ENCODE results near the gene RNF150.

The RNF150 gene

GRCh38 chr4:140971077-140971792, 162.0 kb downstream of the RNF150 start:
- DNase-seq: no peak

GRCh38 chr4:140969296-140969695, 164.0 kb downstream of the RNF150 start:
- DNase-seq: no peak

DNA sequence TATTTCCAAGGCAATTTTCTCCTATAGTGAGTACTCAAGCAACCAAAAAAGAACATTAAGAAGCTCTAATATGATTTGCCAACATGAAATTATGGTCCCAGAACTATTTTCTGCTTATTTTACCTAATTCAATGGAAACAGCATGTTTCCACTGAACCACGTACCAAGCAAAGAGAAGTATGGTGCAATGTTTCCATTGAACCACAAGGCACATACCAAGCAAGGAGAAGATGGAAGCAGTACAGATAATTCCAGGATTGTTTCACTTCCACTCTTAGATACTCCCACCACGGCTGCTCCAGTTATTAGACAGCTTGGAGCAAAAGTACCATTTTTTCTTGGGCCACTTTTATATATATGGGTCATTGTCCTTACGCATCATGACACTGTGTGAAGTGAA, 164.9 kb downstream of the RNF150 start:
- DNase-seq: no peak

DNA sequence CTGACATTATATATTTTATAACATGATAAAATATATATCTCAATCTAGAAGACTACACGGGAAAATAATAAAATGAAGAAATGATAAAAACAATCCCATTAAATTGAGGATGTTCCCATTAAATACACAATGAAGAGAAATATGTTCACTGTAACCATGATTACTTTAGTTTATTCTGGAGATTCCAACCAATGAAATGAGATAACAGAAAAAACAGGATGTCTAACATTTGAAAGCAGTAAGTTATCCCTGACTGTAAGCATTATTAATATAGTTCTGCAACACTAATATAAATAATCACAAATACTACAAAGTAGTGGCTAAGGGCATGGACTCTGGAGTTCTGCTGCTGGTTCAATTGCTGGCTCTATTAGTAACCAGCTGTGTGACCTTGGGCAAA, 169.4 kb downstream of the RNF150 start:
- DNase-seq: no peak

DNA sequence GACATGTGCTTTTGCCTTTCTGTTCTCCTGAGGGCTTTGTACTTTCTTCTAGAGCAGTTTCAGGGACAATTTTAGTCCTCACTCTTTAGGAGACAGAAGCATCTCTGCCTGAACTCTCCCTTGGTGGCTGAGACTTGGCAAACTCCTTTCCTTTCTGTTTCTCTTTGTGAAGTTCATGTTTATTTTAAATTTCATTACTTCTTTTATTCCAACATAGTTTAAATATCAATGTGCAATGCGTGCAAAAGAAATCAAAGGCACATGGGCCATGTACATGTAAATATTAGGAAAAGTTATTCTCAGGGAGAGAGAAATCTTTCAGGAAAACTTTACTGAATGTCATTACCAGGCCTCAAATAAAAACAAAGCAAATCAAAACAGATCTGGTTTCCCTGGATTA, 177.6 kb downstream of the RNF150 start:
- no peak for DNase-seq

DNA sequence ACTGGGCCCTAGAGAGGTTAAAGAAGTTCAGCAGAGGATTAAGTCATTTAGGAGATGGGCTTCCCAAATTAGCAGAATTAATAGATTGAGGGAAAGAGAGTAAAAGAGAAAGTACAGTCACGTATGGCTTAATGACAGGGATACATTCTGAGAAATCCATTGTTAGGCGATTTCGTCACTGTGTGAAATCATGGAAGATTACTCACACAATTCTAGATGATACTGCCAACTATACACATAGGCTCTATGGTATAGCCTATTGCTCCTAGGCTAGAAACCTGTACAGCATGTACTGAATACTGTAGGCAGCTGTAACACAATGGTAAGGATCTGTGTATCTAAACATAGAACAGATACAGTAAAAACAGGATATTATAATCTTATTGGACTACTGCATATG, 180.6 kb downstream of the RNF150 start:
- peak; percentile 79 for DNase-seq

- no peak for DNase-seq
Observed at GRCh38 chr4:140947506-140947905, 185.8 kb downstream of the RNF150 start.

GRCh38 chr4:140945106-140945505, 188.2 kb downstream of the RNF150 start:
- DNase-seq: no peak

DNA sequence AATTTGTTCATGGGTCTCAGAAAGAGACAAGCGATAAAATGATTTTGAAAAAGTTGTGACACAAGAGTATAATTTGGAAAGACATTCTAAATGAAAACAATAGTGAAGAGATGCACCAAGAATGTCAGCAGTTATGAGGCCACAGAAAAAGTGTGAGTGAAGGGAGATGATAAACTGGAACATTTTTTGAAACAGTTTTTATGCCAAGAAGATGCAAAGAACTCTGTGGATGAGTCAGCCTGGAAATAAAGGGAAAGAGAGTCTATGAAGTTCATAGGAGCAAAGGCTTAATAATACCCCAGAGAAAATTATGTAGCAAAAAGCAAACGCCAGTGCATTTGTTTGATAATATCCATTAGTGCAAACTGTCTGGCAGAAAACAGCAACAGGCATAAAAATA, 188.7 kb downstream of the RNF150 start:
- DNase-seq: peak; percentile 85

- DNase-seq: peak; percentile 92
Observed at GRCh38 chr4:140944199-140944515, 189.1 kb downstream of the RNF150 start.

DNA sequence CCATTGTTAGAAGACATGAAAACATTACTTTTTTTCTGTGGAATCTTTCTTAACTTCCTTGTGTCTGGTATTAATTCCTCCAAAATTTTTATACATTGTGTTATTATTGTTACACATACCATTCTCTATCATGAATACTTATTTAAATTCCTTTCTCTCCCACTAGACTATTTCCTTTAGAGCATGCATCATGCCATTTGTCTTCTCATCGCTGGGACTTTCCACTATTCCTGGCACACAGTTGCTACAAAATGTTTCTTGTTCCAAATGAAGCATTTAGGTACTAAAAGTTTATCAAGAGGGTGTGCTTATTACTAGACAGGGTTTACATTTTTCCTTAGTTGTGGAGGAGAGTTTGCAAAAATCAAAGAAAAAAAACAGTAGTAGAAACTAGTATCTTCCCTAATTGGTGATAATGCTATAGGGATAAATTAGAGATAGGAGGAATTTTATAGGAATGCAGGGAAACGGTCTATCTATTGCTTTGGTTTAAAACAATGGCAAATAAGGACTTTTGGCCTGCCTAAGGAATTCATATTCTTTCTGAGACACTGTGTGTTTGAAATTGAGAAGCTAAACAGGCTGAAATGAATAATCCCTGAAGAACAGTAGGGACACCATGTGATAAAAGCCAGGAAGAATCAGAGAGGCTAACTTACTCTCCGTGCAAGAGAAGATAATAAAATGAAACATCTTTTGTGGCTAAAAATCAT, 189.6 kb downstream of the RNF150 start:
- DNase-seq: peak; percentile 93

DNA sequence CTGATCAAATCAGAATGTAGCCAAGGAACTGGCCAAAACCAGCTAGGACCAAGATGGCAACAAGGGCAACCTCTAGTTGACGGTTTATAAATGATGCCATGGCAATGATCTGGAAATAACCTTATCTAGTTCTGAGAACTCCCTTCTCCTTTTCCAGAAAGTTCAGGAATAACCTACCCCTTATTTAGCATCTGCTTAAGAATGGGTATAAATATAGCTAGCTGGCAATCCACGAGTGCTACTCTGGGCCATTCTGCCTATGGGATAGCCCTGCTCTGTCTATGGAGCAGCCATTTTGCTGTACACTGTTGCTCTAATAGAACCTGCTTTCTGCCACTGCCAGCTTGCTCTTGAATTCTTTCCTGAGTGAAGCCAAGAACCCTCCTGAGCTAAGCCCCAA, 192.7 kb downstream of the RNF150 start:
- DNase-seq: no peak

DNA sequence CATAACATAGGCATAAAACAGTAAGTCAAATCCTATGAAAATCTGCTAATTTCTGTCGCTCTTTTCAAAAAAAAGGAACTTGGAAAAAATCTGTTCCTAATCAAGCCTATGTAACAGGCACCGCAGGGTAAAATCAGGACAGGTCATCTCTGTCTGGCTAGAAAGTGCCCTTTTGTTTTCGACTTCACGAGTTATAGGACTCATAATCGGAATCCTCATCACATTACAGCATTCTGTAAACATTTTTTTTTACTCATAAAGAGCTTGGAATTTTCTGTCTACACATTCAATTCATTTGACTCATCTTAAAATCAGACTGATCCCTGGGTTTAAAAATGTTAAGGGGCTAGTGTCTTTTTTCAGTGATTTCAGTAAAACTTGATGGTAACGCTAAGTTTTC, 195.4 kb downstream of the RNF150 start:
- peak; percentile 88 for DNase-seq

GRCh38 chr4:140935254-140935653, 198.0 kb downstream of the RNF150 start:
- DNase-seq: peak; percentile 46

GRCh38 chr4:140932501-140933045, 200.7 kb downstream of the RNF150 start:
- DNase-seq: no peak

- no peak for DNase-seq
Observed at GRCh38 chr4:140931911-140932310, 201.4 kb downstream of the RNF150 start.

DNA sequence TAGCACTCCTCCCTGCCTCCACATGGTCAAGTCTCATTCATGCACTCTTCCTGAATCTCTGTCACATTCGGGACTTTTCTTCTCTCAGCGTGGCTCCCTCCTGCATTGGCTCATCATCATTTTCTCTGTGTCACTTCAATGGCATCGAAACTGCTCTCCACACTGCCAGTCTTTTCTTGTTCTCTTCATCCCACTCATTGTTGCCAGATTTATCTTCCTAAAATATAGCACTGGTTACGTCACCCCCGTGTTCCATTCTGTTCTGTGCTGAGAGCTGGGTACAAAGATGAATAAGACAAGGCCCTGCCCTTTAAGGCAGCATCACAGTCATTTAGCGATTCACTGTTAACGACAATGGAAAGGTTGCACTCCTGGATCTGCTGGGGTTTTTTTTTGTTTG, 202.7 kb downstream of the RNF150 start:
- no peak for DNase-seq

GRCh38 chr4:140930011-140930410, 203.3 kb downstream of the RNF150 start:
- no peak for DNase-seq

GRCh38 chr4:140928880-140929279, 204.4 kb downstream of the RNF150 start:
- no peak for DNase-seq

DNA sequence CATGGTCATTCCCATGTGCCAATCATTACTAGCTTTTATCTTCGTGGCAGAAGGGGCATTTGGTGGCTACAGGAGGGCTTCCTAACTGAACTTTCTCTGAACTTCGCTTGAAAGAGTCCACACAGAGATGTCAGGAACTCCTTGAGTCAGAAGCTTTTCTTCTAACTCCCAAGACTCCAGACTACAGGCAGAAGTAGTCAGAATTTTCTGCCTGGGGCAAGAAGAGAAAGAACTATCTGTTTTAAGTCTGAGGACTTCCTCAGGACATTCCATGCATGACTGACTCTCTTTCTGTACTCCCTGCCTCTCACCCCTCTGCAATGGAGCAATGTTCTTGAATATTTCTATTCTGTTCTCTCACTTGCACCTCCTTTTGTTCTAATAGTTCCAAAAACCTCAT, 206.6 kb downstream of the RNF150 start:
- DNase-seq: no peak

DNA sequence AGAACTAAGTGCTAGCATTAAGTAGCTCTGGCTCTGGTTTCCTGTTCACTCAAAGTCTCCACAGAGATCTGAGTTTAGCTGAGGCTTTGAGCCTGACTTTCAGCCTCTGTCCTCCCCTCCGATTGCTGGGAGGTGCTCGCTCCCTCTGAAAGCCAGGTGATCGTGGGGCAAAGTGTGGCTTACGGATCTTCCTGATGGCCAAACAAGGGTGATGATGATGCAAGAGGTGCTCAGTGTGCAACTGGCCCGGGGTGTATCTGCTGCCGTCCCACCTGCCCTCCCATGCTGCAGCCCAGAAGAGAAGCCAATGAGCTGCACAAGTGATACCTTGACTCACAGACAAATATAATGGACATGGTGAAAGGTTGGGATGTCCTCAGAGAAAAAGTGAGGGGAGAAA, 207.9 kb downstream of the RNF150 start:
- DNase-seq: no peak

DNA sequence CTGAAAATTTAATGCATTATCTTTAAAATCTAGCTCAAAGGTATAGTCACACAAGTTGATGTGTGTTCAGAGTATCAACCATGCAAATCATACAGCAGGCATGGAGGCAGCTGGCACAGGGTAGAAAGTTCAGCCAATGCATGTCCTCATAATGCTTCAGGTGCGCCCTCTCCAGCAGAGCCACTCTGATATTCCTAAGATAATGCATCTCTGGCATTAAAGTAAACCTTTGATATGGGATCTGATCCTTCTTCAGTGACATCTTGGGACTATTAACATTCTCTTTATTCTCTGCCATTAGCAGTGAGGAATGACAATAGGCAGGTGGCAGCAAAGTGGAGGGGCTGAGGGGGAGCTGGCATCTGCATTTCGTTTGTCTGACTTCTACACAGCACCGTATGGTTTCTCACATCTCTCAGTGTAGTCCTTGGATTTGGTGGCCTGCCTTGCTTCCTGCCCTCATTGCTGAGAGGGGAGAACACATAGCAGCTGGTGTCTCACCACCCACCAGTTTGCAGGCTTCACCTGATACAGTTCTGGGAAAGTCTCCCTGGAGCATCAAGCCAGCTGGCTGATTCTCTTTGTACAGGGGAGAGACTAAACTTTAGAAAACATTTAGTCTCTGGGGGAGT, 208.4 kb downstream of the RNF150 start:
- DNase-seq: no peak

Measured in fibroblast of skin of abdomen (primary cell).